ENCODE results near the gene CTRL. TPM values are rescaled to one million over a fixed set of nuclear protein-coding genes. Genes with fewer than 3 reads are reported as not detected.
A peak's percentile ranks its signal among the peaks of the same experiment; 100 is the strongest.

Gene CTRL
- total RNA-seq, 2 donors from 2014 or later: 0.66 to 2.3 TPM

- Mint-ChIP-seq H3K27me3 (ENCODE audit: insufficient read depth) (no peaks in the 10 kb centered on the region), H3K9me3 (no peaks in the 10 kb centered on the region), H3K4me1 (peaks cover 14% of the 10 kb centered on the region), H3K4me3 (no peak overlapping the region), H3K36me3 (ENCODE audit: low read depth) (peaks cover 16% of the 10 kb centered on the region), H3K27ac (peak overlapping the region; percentile 33)
- no peak for DNase-seq
- Histone ChIP-seq H3K9me3 (ENCODE audit: control insufficient read depth, low read length) (no peaks in the 10 kb centered on the region), H3K4me3 (ENCODE audit: low read length) (no peak overlapping the region), H3K9ac (ENCODE audit: extremely low read depth, low read length, poor library complexity, severe bottlenecking) (no peak overlapping the region), H3K27ac (ENCODE audit: low read depth, low read length) (no peak overlapping the region), H3K36me3 (ENCODE audit: control insufficient read depth, insufficient read depth, low read length) (peaks cover under 1% of the 10 kb centered on the region), H3K4me1 (ENCODE audit: control insufficient read depth, insufficient read depth, low read length) (no peaks in the 10 kb centered on the region), H3K27me3 (ENCODE audit: control insufficient read depth, insufficient read depth, low read length, poor library complexity, severe bottlenecking) (no peaks in the 10 kb centered on the region)
- WGBS, 2 experiments (ENCODE audit: insufficient coverage in 1 of 2, insufficient read length in 1 of 2): 93 to 97% methylated on average over 8 of the region's 8 CpGs
- no peak for TF ChIP-seq CTCF (conservative IDR thresholded peaks at IDR 0.05)
Measured at GRCh38 chr16:67922740-67923139, 8.9 kb downstream of the CTRL start.

- Histone ChIP-seq H3K27me3 (ENCODE audit: control insufficient read depth, insufficient read depth, low read length, poor library complexity, severe bottlenecking) (no peaks in the 10 kb centered on the region), H3K36me3 (ENCODE audit: control insufficient read depth, insufficient read depth, low read length) (peaks cover 6% of the 10 kb centered on the region), H3K9ac (ENCODE audit: extremely low read depth, low read length, poor library complexity, severe bottlenecking) (no peak overlapping the region), H3K4me3 (ENCODE audit: low read length) (no peak overlapping the region), H3K4me1 (ENCODE audit: control insufficient read depth, insufficient read depth, low read length) (no peaks in the 10 kb centered on the region), H3K27ac (ENCODE audit: low read depth, low read length) (no peak overlapping the region), H3K9me3 (ENCODE audit: control insufficient read depth, low read length) (no peaks in the 10 kb centered on the region)
- peak overlapping the region; percentile 48 for H3K27ac Mint-ChIP-seq
- no peaks in the 10 kb centered on the region for H3K27me3 Mint-ChIP-seq (ENCODE audit: insufficient read depth)
- TF ChIP-seq CTCF (conservative IDR thresholded peaks at IDR 0.05): no peak
- peaks cover 14% of the 10 kb centered on the region for H3K4me1 Mint-ChIP-seq
- no peak overlapping the region for H3K4me3 Mint-ChIP-seq
- H3K9me3 Mint-ChIP-seq: no peaks in the 10 kb centered on the region
- H3K36me3 Mint-ChIP-seq (ENCODE audit: low read depth): peaks cover 19% of the 10 kb centered on the region
- no peak for DNase-seq
- WGBS, 2 experiments (ENCODE audit: insufficient coverage in 1 of 2, insufficient read length in 1 of 2): 87 to 91% methylated on average over 4 to 5 of the region's 5 CpGs
Measured at GRCh38 chr16:67922221-67922620, 9.4 kb downstream of the CTRL start.

GRCh38 chr16:67919622-67920221 is 11.9 kb downstream of the CTRL start:
- Mint-ChIP-seq H3K4me3 (no peak overlapping the region), H3K27me3 (ENCODE audit: insufficient read depth) (no peaks in the 10 kb centered on the region), H3K4me1 (peaks cover 29% of the 10 kb centered on the region), H3K36me3 (ENCODE audit: low read depth) (peaks cover 19% of the 10 kb centered on the region), H3K27ac (peak overlapping the region; percentile 70), H3K9me3 (no peaks in the 10 kb centered on the region)
- Histone ChIP-seq H3K36me3 (ENCODE audit: control insufficient read depth, insufficient read depth, low read length) (peaks cover 18% of the 10 kb centered on the region), H3K9ac (ENCODE audit: extremely low read depth, low read length, poor library complexity, severe bottlenecking) (no peak overlapping the region), H3K9me3 (ENCODE audit: control insufficient read depth, low read length) (no peaks in the 10 kb centered on the region), H3K4me3 (ENCODE audit: low read length) (no peak overlapping the region), H3K27ac (ENCODE audit: low read depth, low read length) (no peak overlapping the region), H3K27me3 (ENCODE audit: control insufficient read depth, insufficient read depth, low read length, poor library complexity, severe bottlenecking) (no peaks in the 10 kb centered on the region), H3K4me1 (ENCODE audit: control insufficient read depth, insufficient read depth, low read length) (peaks cover 3% of the 10 kb centered on the region)
- peak; percentile 32 for TF ChIP-seq CTCF (conservative IDR thresholded peaks at IDR 0.05)
- 98 to 100% methylated on average over 4 to 6 of the region's 6 CpGs for WGBS, 2 experiments (ENCODE audit: insufficient coverage in 1 of 2, insufficient read length in 1 of 2)
- no peak for DNase-seq
